H1 (cell line): Measurements from ENCODE around the gene LAIR2. TPM values are rescaled to one million over a fixed set of nuclear protein-coding genes. Genes with fewer than 3 reads are reported as not detected.

Experiments
- CTCF ChIA-PET: fragments of 300-600 bp; sonication (Branson Sonifier 250); formaldehyde crosslinking; loops from one replicate; lab custom pipeline; 2021; ENCODE audit not compliant: partially characterized antibody; lab: Charles Lee
- POLR2A ChIA-PET: fragments of 300-600 bp; sonication (Branson Sonifier 250); formaldehyde crosslinking; loops from one replicate; lab custom pipeline; 2021; ENCODE audit warnings: inconsistent platforms; ENCODE audit not compliant: partially characterized antibody; lab: Charles Lee
- DNase-seq, 2 experiments: peaks; one replicate each; pipeline versions ENCODE4 v3.0.0 to v3.0.0-alpha.2; 2010 to 2022; ENCODE audit warnings: low spot score in 2 of 2, low read depth in 1 of 2, mixed read lengths in 1 of 2
- FAIRE-seq: peaks from 2 replicates; lab custom pipeline; 2011; peaks lifted over from hg19 to GRCh38; lab: Jason Lieb, UNC
- H2AFZ ChIP-seq: 2 replicates; pipeline ENCODE4 v1.8.1; 2012; ENCODE audit warnings: low read length, inconsistent platforms
- H2AK5ac ChIP-seq: 2 replicates; pipeline ENCODE4 v1.6.1; 2013; ENCODE audit warnings: low read depth, low read length
- H2BK120ac ChIP-seq: replicated peaks from 2 replicates; pipeline ENCODE3; 2013; ENCODE audit warnings: low read depth, low read length, inconsistent platforms
- H2BK12ac ChIP-seq: 2 replicates; pipeline ENCODE4 v1.6.1; 2013; ENCODE audit warnings: low read depth, low read length
- H2BK15ac ChIP-seq: 2 replicates; pipeline ENCODE4 v1.6.1; 2013; ENCODE audit warnings: low read length
- H2BK20ac ChIP-seq: 2 replicates; pipeline ENCODE4 v1.6.1; 2013; ENCODE audit warnings: low read length
- H2BK5ac ChIP-seq: 2 replicates; pipeline ENCODE4 v1.6.1; 2013; ENCODE audit warnings: low read depth, low read length
- H3K14ac ChIP-seq: 2 replicates; pipeline ENCODE4 v1.6.1; 2013; ENCODE audit warnings: inconsistent platforms; ENCODE audit not compliant: insufficient read length
- H3K18ac ChIP-seq: 2 replicates; pipeline ENCODE4 v1.6.1; 2013; ENCODE audit warnings: low read length; ENCODE audit errors: extremely low read depth
- H3K23ac ChIP-seq: 2 replicates; pipeline ENCODE4 v1.6.1; 2013; ENCODE audit warnings: inconsistent platforms; ENCODE audit not compliant: insufficient read length
- H3K23me2 ChIP-seq: 2 replicates; pipeline ENCODE4 v1.6.1; 2013; ENCODE audit warnings: low read depth, low read length
- H3K27ac ChIP-seq: 2 replicates; pipeline ENCODE4 v1.6.1; 2011; ENCODE audit warnings: low read depth, low read length, inconsistent platforms
- H3K27me3 ChIP-seq, 4 experiments: replicated peaks in 1 of 4; 1 replicate in 1 of 4; 2 replicates in 3 of 4; pipeline versions ENCODE4 v1.6.1 to v1.8.1; 2011 to 2013; ENCODE audit warnings: low read length in 3 of 4, mild to moderate bottlenecking in 3 of 4, inconsistent platforms in 2 of 4, mixed read lengths in 2 of 4, moderate library complexity in 1 of 4; ENCODE audit not compliant: control insufficient read depth in 3 of 4, insufficient read depth in 3 of 4; ENCODE audit errors: extremely low read depth in 1 of 4
- H3K36me3 ChIP-seq, 4 experiments: 2 replicates each; pipeline versions ENCODE4 v1.6.1 to v1.8.1; 2011 to 2013; ENCODE audit warnings: mild to moderate bottlenecking in 4 of 4, low read length in 3 of 4, moderate library complexity in 2 of 4, control low read depth in 1 of 4, inconsistent platforms in 1 of 4; ENCODE audit not compliant: insufficient read depth in 4 of 4, control insufficient read depth in 2 of 4
- H3K4ac ChIP-seq: replicated peaks from 2 replicates; pipeline ENCODE3; 2013; ENCODE audit warnings: low read length, low read depth, mixed read lengths, inconsistent platforms; ENCODE audit not compliant: insufficient read length
- H3K4me1 ChIP-seq, 4 experiments: replicated peaks in 1 of 4; 1 replicate in 1 of 4; 2 replicates in 3 of 4; pipeline versions ENCODE4 v1.6.1 to v1.8.1; 2011 to 2013; ENCODE audit warnings: low read length in 3 of 4, inconsistent platforms in 2 of 4, mixed read lengths in 1 of 4; ENCODE audit not compliant: insufficient read depth in 4 of 4, control insufficient read depth in 3 of 4
- H3K4me2 ChIP-seq, 2 experiments: 2 replicates each; pipeline versions ENCODE4 v1.6.1 to v1.8.1; 2011 to 2013; ENCODE audit warnings: low read depth in 2 of 2, low read length in 2 of 2, control low read depth in 1 of 2, inconsistent platforms in 1 of 2, mild to moderate bottlenecking in 1 of 2; ENCODE audit not compliant: insufficient read depth in 1 of 2
- H3K4me3 ChIP-seq, 4 experiments: fragments of 200-600, 300-600 bp in 1 of 4; sonication (generic), shearing (Covaris generic), sonication (Bioruptor Twin) in 1 of 4; 2 replicates each; pipeline versions ENCODE4 v1.5.1 to v1.8.1; 2011 to 2016; ENCODE audit warnings: low read length in 4 of 4, low read depth in 3 of 4, control low read depth in 2 of 4, inconsistent platforms in 2 of 4, mild to moderate bottlenecking in 2 of 4, mixed read lengths in 1 of 4, moderate library complexity in 1 of 4; ENCODE audit not compliant: insufficient read depth in 2 of 4; ENCODE audit errors: extremely low read depth in 1 of 4
- H3K56ac ChIP-seq: replicated peaks from 2 replicates; pipeline ENCODE3; 2013; ENCODE audit warnings: low read depth, mild to moderate bottlenecking, mixed read lengths, low read length, inconsistent platforms; ENCODE audit not compliant: insufficient read length
- H3K79me1 ChIP-seq: 2 replicates; pipeline ENCODE4 v1.6.1; 2013; ENCODE audit warnings: low read depth, low read length, control low read depth
- H3K79me2 ChIP-seq, 2 experiments: 2 replicates each; pipeline versions ENCODE4 v1.6.1 to v1.8.1; 2012 to 2013; ENCODE audit warnings: low read length in 2 of 2, mild to moderate bottlenecking in 2 of 2, inconsistent platforms in 1 of 2; ENCODE audit not compliant: insufficient read depth in 2 of 2, control insufficient read depth in 1 of 2
- H3K9ac ChIP-seq, 4 experiments: replicated peaks in 1 of 4; 1 replicate in 1 of 4; 2 replicates in 3 of 4; pipeline versions ENCODE4 v1.6.1 to v1.8.1; 2011 to 2013; ENCODE audit warnings: low read depth in 3 of 4, low read length in 3 of 4, control low read depth in 2 of 4, mild to moderate bottlenecking in 2 of 4, moderate library complexity in 2 of 4, inconsistent platforms in 1 of 4; ENCODE audit errors: extremely low read depth in 1 of 4
- H3K9me3 ChIP-seq, 2 experiments: 2 replicates each; pipeline versions ENCODE4 v1.6.1 to v1.8.1; 2012 to 2013; ENCODE audit warnings: mild to moderate bottlenecking in 2 of 2, moderate library complexity in 2 of 2, control low read depth in 1 of 2, inconsistent platforms in 1 of 2, low read depth in 1 of 2, low read length in 1 of 2, mixed read lengths in 1 of 2; ENCODE audit not compliant: insufficient read depth in 2 of 2
- H4K20me1 ChIP-seq, 2 experiments: replicated peaks in 1 of 2; 2 replicates each; pipeline versions ENCODE3 to v1.8.1; 2011 to 2013; ENCODE audit warnings: inconsistent platforms in 2 of 2, low read length in 2 of 2, mild to moderate bottlenecking in 1 of 2; ENCODE audit not compliant: insufficient read depth in 2 of 2, control insufficient read depth in 1 of 2
- H4K5ac ChIP-seq: 2 replicates; pipeline ENCODE4 v1.6.1; 2013; ENCODE audit warnings: low read length, low read depth, mixed read lengths, inconsistent platforms; ENCODE audit not compliant: insufficient read length
- H4K8ac ChIP-seq: 2 replicates; pipeline ENCODE4 v1.8.0; 2013; ENCODE audit warnings: mild to moderate bottlenecking, moderate library complexity, low read length, inconsistent platforms; ENCODE audit not compliant: insufficient read depth; ENCODE audit errors: extremely low read depth
- H4K91ac ChIP-seq: replicated peaks from 2 replicates; pipeline ENCODE3; 2013; ENCODE audit warnings: low read length, mixed read lengths, inconsistent platforms; ENCODE audit not compliant: insufficient read length
- CTBP2 ChIP-seq: IDR thresholded peaks from 2 replicates; pipeline ENCODE4 v1.7.0; 2011; ENCODE audit warnings: borderline replicate concordance, mild to moderate bottlenecking, moderate library complexity, mixed read lengths, low read length; ENCODE audit not compliant: insufficient read depth, insufficient read length
- JUND ChIP-seq: IDR thresholded peaks from 2 replicates; pipeline ENCODE4 v1.6.1; 2011; ENCODE audit warnings: mild to moderate bottlenecking, improper control_type of control experiment, low read length
- WGBS, 2 experiments: shearing (Covaris generic) in 1 of 2; methylation state at CpG; one replicate each; pipeline versions ENCODE4 v1.1.6 to v1.1.7; 2013 to 2015; ENCODE audit warnings: low lambda C conversion rate in 2 of 2, mixed read lengths in 2 of 2, inconsistent platforms in 1 of 2, low coverage in 1 of 2, missing lambda C conversion rate in 1 of 2; ENCODE audit not compliant: insufficient replicate concordance in 2 of 2, insufficient coverage in 1 of 2, insufficient read length in 1 of 2; ENCODE audit errors: extremely low coverage in 1 of 2, missing lambda C conversion rate in 1 of 2; 5-methylcytosine and 5-hydroxymethylcytosine counted together
- polyA plus RNA-seq, 7 experiments: library from polyadenylated mRNA; depleted of rRNA in 3 of 7; stranded (reverse) in 5 of 7; unstranded in 2 of 7; fragments of >200 nt in 5 of 7; fragments of 200-250 nt in 2 of 7; gene quantifications; 1 replicate in 5 of 7; 2 replicates in 1 of 7; 4 replicates in 1 of 7; pipeline versions ENCODE4 v1.2.1 to v1.2.3, GENCODE V29; 2011 to 2013; ENCODE audit warnings: missing spikeins in 2 of 7, mixed read lengths in 2 of 7
- total RNA-seq: library from RNA; stranded (reverse); fragmentation: NEBNext Ultra II Directional; extraction: Animal tissue kit (Norgen Biotek cat#: 25700); gene quantifications from 2 replicates; pipeline ENCODE4 v1.2.1, GENCODE V29; 2021
- TF ChIP-seq, protein P1 (sequence below), 3 experiments: IDR thresholded peaks; 1 replicate in 2 of 3; 2 replicates in 1 of 3; pipeline versions ENCODE4 v1.5.1 to v1.6.1; 2011; ENCODE audit warnings: low read length in 3 of 3, mild to moderate bottlenecking in 3 of 3, inconsistent platforms in 2 of 3, low read depth in 1 of 3, moderate library complexity in 1 of 3; ENCODE audit not compliant: insufficient read depth in 1 of 3; ENCODE audit errors: control extremely low read depth in 1 of 3

LAIR2 gene
- total and polyA plus RNA-seq, 2 of the 8 experiments (the other 6 are each of a cell fraction or from before 2014, with no cell fraction given): not detected

- no peaks in the 10 kb centered on the region for H3K23me2 ChIP-seq
- CTCF ChIA-PET: no interaction called here
- H3K23ac ChIP-seq: no peak overlapping the region
- H4K8ac ChIP-seq: no peak overlapping the region
- H2BK15ac ChIP-seq: no peak overlapping the region
- H4K91ac ChIP-seq: no peak overlapping the region
- H3K36me3 ChIP-seq: no peaks in the 10 kb centered on the region; a peak in 1 of 8 replicates
- no peak for TF ChIP-seq CTBP2
- TF ChIP-seq, protein P1, sequence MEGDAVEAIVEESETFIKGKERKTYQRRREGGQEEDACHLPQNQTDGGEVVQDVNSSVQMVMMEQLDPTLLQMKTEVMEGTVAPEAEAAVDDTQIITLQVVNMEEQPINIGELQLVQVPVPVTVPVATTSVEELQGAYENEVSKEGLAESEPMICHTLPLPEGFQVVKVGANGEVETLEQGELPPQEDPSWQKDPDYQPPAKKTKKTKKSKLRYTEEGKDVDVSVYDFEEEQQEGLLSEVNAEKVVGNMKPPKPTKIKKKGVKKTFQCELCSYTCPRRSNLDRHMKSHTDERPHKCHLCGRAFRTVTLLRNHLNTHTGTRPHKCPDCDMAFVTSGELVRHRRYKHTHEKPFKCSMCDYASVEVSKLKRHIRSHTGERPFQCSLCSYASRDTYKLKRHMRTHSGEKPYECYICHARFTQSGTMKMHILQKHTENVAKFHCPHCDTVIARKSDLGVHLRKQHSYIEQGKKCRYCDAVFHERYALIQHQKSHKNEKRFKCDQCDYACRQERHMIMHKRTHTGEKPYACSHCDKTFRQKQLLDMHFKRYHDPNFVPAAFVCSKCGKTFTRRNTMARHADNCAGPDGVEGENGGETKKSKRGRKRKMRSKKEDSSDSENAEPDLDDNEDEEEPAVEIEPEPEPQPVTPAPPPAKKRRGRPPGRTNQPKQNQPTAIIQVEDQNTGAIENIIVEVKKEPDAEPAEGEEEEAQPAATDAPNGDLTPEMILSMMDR (IDR thresholded peaks at IDR 0.05; ENCODE audit: control extremely low read depth in 1 of 3, insufficient read depth in 1 of 3, low read depth in 1 of 3, low read length in 3 of 3): no peak
- TF ChIP-seq JUND: no peak
- H3K27me3 ChIP-seq: no peaks in the 10 kb centered on the region
- POLR2A ChIA-PET: no interaction called here
- no peak for FAIRE-seq
- H3K4me3 ChIP-seq: no peak overlapping the region
- H3K56ac ChIP-seq: no peak overlapping the region
- no peak overlapping the region for H4K5ac ChIP-seq
- H2AFZ ChIP-seq: no peak overlapping the region
- no peaks in the 10 kb centered on the region for H3K79me1 ChIP-seq
- no peak overlapping the region for H3K27ac ChIP-seq
- H4K20me1 ChIP-seq: no peaks in the 10 kb centered on the region
- no peaks in the 10 kb centered on the region for H3K79me2 ChIP-seq
- no peak for DNase-seq
- H2BK120ac ChIP-seq: no peak overlapping the region
- H2AK5ac ChIP-seq: no peak overlapping the region
- H3K4me2 ChIP-seq: no peak overlapping the region
- H3K4me1 ChIP-seq: no peaks in the 10 kb centered on the region
- no peak overlapping the region for H3K4ac ChIP-seq
- no peak overlapping the region for H2BK12ac ChIP-seq
- no peak overlapping the region for H2BK5ac ChIP-seq
- H3K14ac ChIP-seq: no peak overlapping the region
- no peak overlapping the region for H3K9ac ChIP-seq
- peaks cover 46 to 78% of the 10 kb centered on the region in 2 experiments for H3K9me3 ChIP-seq
- WGBS, 2 experiments: 79% methylated on average over 3 of the region's 3 CpGs; no CpG with 5 or more reads in 1 of the 2 experiments
- no peak overlapping the region for H3K18ac ChIP-seq
- no peak overlapping the region for H2BK20ac ChIP-seq
Observed at GRCh38 chr19:54558339-54558738, 55.7 kb downstream of the LAIR2 start.
